ENCODE results near the gene HFE.
"Not testable (repeated sequence)": the region's sequence is repeated elsewhere in the genome, so short reads cannot be mapped to it uniquely, and the experiment has no call there.

The HFE gene

GRCh38 chr6:26087284-26088115, at the start of gene HFE:
TSS of gene HFE (plus strand) at chr6:26087429. CDS start at chr6:26087441, 12 bp downstream.
- peak; percentile 38 for DNase-seq (ENCODE audit: low spot score)

- DNase-seq (ENCODE audit: low spot score), result no peak
These were observed 45.3 kb upstream of the HFE start for GRCh38 chr6:26041946-26042345.

GRCh38 chr6:26043384-26044139, 43.7 kb upstream of the HFE start:
- DNase-seq (ENCODE audit: low spot score), result peak; percentile 97

- no peak for DNase-seq (ENCODE audit: low spot score)
These were observed 42.8 kb upstream of the HFE start for GRCh38 chr6:26044140-26045064.

GRCh38 chr6:26045065-26045927, 41.9 kb upstream of the HFE start:
- DNase-seq (ENCODE audit: low spot score), result peak; percentile 89

- DNase-seq (ENCODE audit: low spot score), result no peak
These were observed 41.3 kb upstream of the HFE start for GRCh38 chr6:26045928-26046368.

GRCh38 chr6:26047329-26047728, 39.9 kb upstream of the HFE start:
- not testable (repeated sequence) for DNase-seq (ENCODE audit: low spot score)

GRCh38 chr6:26048590-26048989, 38.6 kb upstream of the HFE start:
- DNase-seq (ENCODE audit: low spot score), result no peak

- no peak for DNase-seq (ENCODE audit: low spot score)
These were observed 35.4 kb upstream of the HFE start for GRCh38 chr6:26051665-26052310.

- DNase-seq (ENCODE audit: low spot score), result not testable (repeated sequence)
These were observed 34.4 kb upstream of the HFE start for GRCh38 chr6:26052762-26053250.

- peak; percentile 13 for DNase-seq (ENCODE audit: low spot score)
These were observed 33.0 kb upstream of the HFE start for GRCh38 chr6:26053992-26054780.

- peak; percentile 89 for DNase-seq (ENCODE audit: low spot score)
These were observed 32.2 kb upstream of the HFE start for GRCh38 chr6:26054781-26055718.

GRCh38 chr6:26055719-26056582, 31.3 kb upstream of the HFE start:
- peak; percentile 81 for DNase-seq (ENCODE audit: low spot score)

- DNase-seq (ENCODE audit: low spot score), result peak; percentile 47
These were observed 30.5 kb upstream of the HFE start for GRCh38 chr6:26056583-26057350.

- DNase-seq (ENCODE audit: low spot score), result no peak
These were observed 29.3 kb upstream of the HFE start for GRCh38 chr6:26057899-26058298.

- DNase-seq (ENCODE audit: low spot score), result not testable (repeated sequence)
These were observed 28.7 kb upstream of the HFE start for GRCh38 chr6:26058477-26059033.

Measured in kidney capillary endothelial cell (primary cell).